Astrocyte (in vitro differentiated cells and primary cell): ENCODE results near the gene KY. TPM values are rescaled to one million over a fixed set of nuclear protein-coding genes. Genes with fewer than 3 reads are reported as not detected.

Experiments
- DNase-seq: peaks from one replicate; pipeline ENCODE4 v3.0.0-alpha.2; 2010; ENCODE audit warnings: low read depth
- FAIRE-seq: peaks from 2 replicates; lab custom pipeline; 2011; peaks lifted over from hg19 to GRCh38; lab: Jason Lieb, UNC
- H2AFZ ChIP-seq: 2 replicates; pipeline ENCODE4 v1.6.0; 2012; ENCODE audit warnings: low read depth, low read length, inconsistent platforms
- H3K27ac ChIP-seq: 2 replicates; pipeline ENCODE4 v1.5.1; 2011; ENCODE audit warnings: low read depth, low read length, inconsistent platforms
- H3K27me3 ChIP-seq: 2 replicates; pipeline ENCODE4 v1.6.0; 2011; ENCODE audit warnings: low read length, inconsistent platforms; ENCODE audit not compliant: insufficient read depth
- H3K36me3 ChIP-seq: 2 replicates; pipeline ENCODE4 v1.5.1; 2011; ENCODE audit warnings: low read length, inconsistent platforms; ENCODE audit not compliant: insufficient read depth
- H3K4me1 ChIP-seq: 2 replicates; pipeline ENCODE4 v1.5.1; 2011; ENCODE audit warnings: low read length, inconsistent platforms; ENCODE audit not compliant: insufficient read depth
- H3K4me2 ChIP-seq: 2 replicates; pipeline ENCODE4 v1.6.0; 2012; ENCODE audit warnings: low read length, inconsistent platforms
- H3K4me3 ChIP-seq: 2 replicates; pipeline ENCODE4 v1.5.1; 2011; ENCODE audit warnings: low read depth, mild to moderate bottlenecking, low read length, inconsistent platforms; ENCODE audit not compliant: insufficient read depth
- H3K79me2 ChIP-seq: 2 replicates; pipeline ENCODE4 v1.6.0; 2012; ENCODE audit warnings: mild to moderate bottlenecking, low read length, inconsistent platforms; ENCODE audit not compliant: insufficient read depth
- H3K9ac ChIP-seq: 2 replicates; pipeline ENCODE4 v1.6.0; 2012; ENCODE audit warnings: mild to moderate bottlenecking, low read length, inconsistent platforms
- H3K9me3 ChIP-seq: 2 replicates; pipeline ENCODE4 v1.5.1; 2012; ENCODE audit warnings: low read depth, mild to moderate bottlenecking, low read length, inconsistent platforms; ENCODE audit not compliant: insufficient read depth
- H4K20me1 ChIP-seq: 2 replicates; pipeline ENCODE4 v1.6.0; 2012; ENCODE audit warnings: low read length, inconsistent platforms; ENCODE audit not compliant: insufficient read depth
- H3K27ac Mint-ChIP-seq: one replicate; pipeline ENCODE4 v1.8.0; 2021; ENCODE audit warnings: mild to moderate bottlenecking, mixed read lengths; ENCODE audit not compliant: unreplicated experiment
- H3K27me3 Mint-ChIP-seq: one replicate; pipeline ENCODE4 v1.8.0; 2021; ENCODE audit warnings: low read depth, mixed read lengths; ENCODE audit not compliant: unreplicated experiment
- H3K36me3 Mint-ChIP-seq: one replicate; pipeline ENCODE4 v1.8.0; 2021; ENCODE audit warnings: low read depth, mixed read lengths; ENCODE audit not compliant: unreplicated experiment
- H3K4me1 Mint-ChIP-seq: one replicate; pipeline ENCODE4 v1.8.0; 2021; ENCODE audit warnings: low read depth, mixed read lengths; ENCODE audit not compliant: unreplicated experiment
- H3K4me3 Mint-ChIP-seq: one replicate; pipeline ENCODE4 v1.8.0; 2021; ENCODE audit warnings: mild to moderate bottlenecking, moderate library complexity, mixed read lengths; ENCODE audit not compliant: unreplicated experiment
- H3K9me3 Mint-ChIP-seq: one replicate; pipeline ENCODE4 v1.8.0; 2021; ENCODE audit warnings: mild to moderate bottlenecking, mixed read lengths; ENCODE audit not compliant: unreplicated experiment
- CTCF ChIP-seq: IDR thresholded peaks from 2 replicates; pipeline ENCODE4 v1.5.1; 2011; ENCODE audit warnings: low read depth, mild to moderate bottlenecking, inconsistent platforms, low read length, moderate library complexity; ENCODE audit not compliant: insufficient read depth
- EZH2 ChIP-seq: IDR thresholded peaks from 2 replicates; pipeline ENCODE4 v1.6.1; 2012; ENCODE audit warnings: mild to moderate bottlenecking, low read length, inconsistent platforms; ENCODE audit not compliant: insufficient read depth
- total RNA-seq: library from RNA; stranded (reverse); gene quantifications from 2 replicates; pipeline ENCODE4 v1.2.1, GENCODE V29; 2021

KY gene
- total RNA-seq, 1 donor from 2014 or later = 0.11 TPM

- no peaks in the 10 kb centered on the region for H3K36me3 ChIP-seq
- no peak for TF ChIP-seq CTCF
- TF ChIP-seq EZH2 = no peak
- H3K79me2 ChIP-seq = no peaks in the 10 kb centered on the region
- Mint-ChIP-seq H3K36me3 (peaks cover 7% of the 10 kb centered on the region), H3K27me3 (peaks cover 5% of the 10 kb centered on the region), H3K4me3 (no peak overlapping the region), H3K4me1 (peaks cover 13% of the 10 kb centered on the region), H3K9me3 (peaks cover 18% of the 10 kb centered on the region), H3K27ac (no peak overlapping the region)
- H3K9ac ChIP-seq = no peak overlapping the region
- no peak overlapping the region for H2AFZ ChIP-seq
- no peaks in the 10 kb centered on the region for H3K4me1 ChIP-seq
- no peak overlapping the region for H3K4me2 ChIP-seq
- DNase-seq = no peak
- H3K4me3 ChIP-seq = no peak overlapping the region
- no peaks in the 10 kb centered on the region for H3K9me3 ChIP-seq
- no peak overlapping the region for H3K27ac ChIP-seq
- FAIRE-seq = no peak
- H3K27me3 ChIP-seq = peaks cover 3% of the 10 kb centered on the region
- H4K20me1 ChIP-seq = no peaks in the 10 kb centered on the region
These were observed 56.5 kb downstream of the KY start for GRCh38 chr3:134594331-134594741.

- H3K4me3 ChIP-seq = no peak overlapping the region
- H2AFZ ChIP-seq = no peak overlapping the region
- TF ChIP-seq CTCF (no peak), EZH2 (no peak)
- no peaks in the 10 kb centered on the region for H3K4me1 ChIP-seq
- no peaks in the 10 kb centered on the region for H3K36me3 ChIP-seq
- no peaks in the 10 kb centered on the region for H3K9me3 ChIP-seq
- no peak overlapping the region for H3K27ac ChIP-seq
- no peak overlapping the region for H3K27ac Mint-ChIP-seq
- peaks cover 7% of the 10 kb centered on the region for H3K36me3 Mint-ChIP-seq
- no peak overlapping the region for H3K4me3 Mint-ChIP-seq
- H3K4me1 Mint-ChIP-seq = peaks cover 13% of the 10 kb centered on the region
- H4K20me1 ChIP-seq = no peaks in the 10 kb centered on the region
- peaks cover 18% of the 10 kb centered on the region for H3K9me3 Mint-ChIP-seq
- H3K9ac ChIP-seq = no peak overlapping the region
- H3K27me3 ChIP-seq = peaks cover 3% of the 10 kb centered on the region
- peaks cover 2% of the 10 kb centered on the region for H3K27me3 Mint-ChIP-seq
- H3K4me2 ChIP-seq = no peak overlapping the region
- DNase-seq = no peak
- FAIRE-seq = no peak
- no peaks in the 10 kb centered on the region for H3K79me2 ChIP-seq
These were observed 58.0 kb downstream of the KY start for GRCh38 chr3:134592806-134593205.

- FAIRE-seq = no peak
These were observed 60.1 kb downstream of the KY start for GRCh38 chr3:134590766-134591165.

More at GRCh38 chr3:134590766-134591165, 60.1 kb downstream of the KY start:
- Histone ChIP-seq H3K27me3 (peaks cover 3% of the 10 kb centered on the region), H4K20me1 (no peaks in the 10 kb centered on the region), H3K9ac (no peak overlapping the region), H3K9me3 (no peaks in the 10 kb centered on the region), H3K4me1 (no peaks in the 10 kb centered on the region), H3K36me3 (no peaks in the 10 kb centered on the region), H3K4me2 (no peak overlapping the region), H3K27ac (no peak overlapping the region), H2AFZ (no peak overlapping the region), H3K79me2 (no peaks in the 10 kb centered on the region), H3K4me3 (no peak overlapping the region)
- H3K27me3 Mint-ChIP-seq = peaks cover 6% of the 10 kb centered on the region
- H3K9me3 Mint-ChIP-seq = peaks cover 19% of the 10 kb centered on the region
- H3K4me1 Mint-ChIP-seq = peaks cover 7% of the 10 kb centered on the region
- TF ChIP-seq CTCF (no peak), EZH2 (no peak)
- H3K36me3 Mint-ChIP-seq = peaks cover 8% of the 10 kb centered on the region
- no peak for DNase-seq
- H3K27ac Mint-ChIP-seq = peak overlapping the region; percentile 79
- peak overlapping the region; percentile 30 for H3K4me3 Mint-ChIP-seq
